HG03060 (cell line): ENCODE measurements around the gene TRAPPC14.

Experiments
- ATAC-seq: cut with Tn5 transposase; IDR thresholded peaks from one replicate; pipeline ENCODE4 v1.9.1; 2021; ENCODE audit warnings: low read depth, moderate number of reproducible peaks; ENCODE audit not compliant: unreplicated experiment

The TRAPPC14 gene

GRCh38 chr7:100175296-100175935 lies 16.9 kb upstream of the TRAPPC14 start:
- no peak for ATAC-seq

- no peak for ATAC-seq
Observed at GRCh38 chr7:100174582-100174981, 16.1 kb upstream of the TRAPPC14 start.

- ATAC-seq, result no peak
Observed at GRCh38 chr7:100173806-100174495, 15.4 kb upstream of the TRAPPC14 start.

GRCh38 chr7:100171840-100172239 lies 13.3 kb upstream of the TRAPPC14 start:
- no peak for ATAC-seq

GRCh38 chr7:100171087-100171681 lies 12.7 kb upstream of the TRAPPC14 start:
- no peak for ATAC-seq

GRCh38 chr7:100170101-100170897 lies 11.8 kb upstream of the TRAPPC14 start:
- no peak for ATAC-seq

- ATAC-seq, result no peak
Observed at GRCh38 chr7:100169147-100169850, 10.8 kb upstream of the TRAPPC14 start.

- no peak for ATAC-seq
Observed at GRCh38 chr7:100167912-100168323, 9.4 kb upstream of the TRAPPC14 start.

GRCh38 chr7:100166970-100167911 lies 8.7 kb upstream of the TRAPPC14 start:
- ATAC-seq, result no peak

- ATAC-seq, result no peak
Observed at GRCh38 chr7:100166317-100166940, 7.9 kb upstream of the TRAPPC14 start.

- no peak for ATAC-seq
Observed at GRCh38 chr7:100163871-100164270, 5.3 kb upstream of the TRAPPC14 start.

GRCh38 chr7:100163006-100163531 lies 4.5 kb upstream of the TRAPPC14 start:
- ATAC-seq, result no peak

- ATAC-seq, result no peak
Observed at GRCh38 chr7:100160067-100160466, 1.5 kb upstream of the TRAPPC14 start.

GRCh38 chr7:100159099-100159623 lies 638 bp upstream of the TRAPPC14 start:
- no peak for ATAC-seq

GRCh38 chr7:100157334-100158228 lies 942 bp downstream of the TRAPPC14 start:
- no peak for ATAC-seq

- no peak for ATAC-seq
Observed at GRCh38 chr7:100157069-100157333, 1.5 kb downstream of the TRAPPC14 start.

- ATAC-seq, result no peak
Observed at GRCh38 chr7:100156331-100157068, 2.0 kb downstream of the TRAPPC14 start.
